A549 (cell line): ENCODE results near the gene FSHR.

Experiments
- CEBPB ChIP-seq, 2 experiments: fragments of >200 bp in 1 of 2; sonication (Bioruptor Twin) in 1 of 2; formaldehyde crosslinking in 1 of 2; IDR thresholded peaks; 2 replicates each; pipeline ENCODE4 v1.6.1; 2012 to 2016
- CHD4 ChIP-seq: fragments of 200-600 bp; sonication (generic); IDR thresholded peaks from 2 replicates; pipeline ENCODE4 v1.6.1; 2016; ENCODE audit warnings: antibody characterized with exemption, mild to moderate bottlenecking, borderline replicate concordance
- CTCF ChIP-seq: fragments of >200 bp; sonication (Bioruptor Twin); formaldehyde crosslinking; IDR thresholded peaks from 3 replicates; pipeline ENCODE4 v1.5.1; 2016
- ELK1 ChIP-seq: fragments of 150-350 bp; IDR thresholded peaks from 2 replicates; pipeline ENCODE4 v1.6.1; 2014; ENCODE audit warnings: low read depth, mild to moderate bottlenecking, low read length
- EP300 ChIP-seq, 2 experiments: fragments of >200 bp; sonication (Bioruptor Twin); formaldehyde crosslinking; IDR thresholded peaks; 2 replicates in 1 of 2; 3 replicates in 1 of 2; pipeline ENCODE4 v1.6.1; 2016 to 2017
- ESRRA ChIP-seq: fragments of 150-350 bp; IDR thresholded peaks from 2 replicates; pipeline ENCODE4 v1.6.1; 2014; ENCODE audit warnings: mild to moderate bottlenecking, low read length, borderline replicate concordance
- HOXB13 ChIP-seq: fragments of 250-450 bp; sonication (Bioruptor Pico); IDR thresholded peaks from 2 replicates; pipeline ENCODE4 v1.5.0; 2020; ENCODE audit warnings: low read depth, mild to moderate bottlenecking, moderate library complexity
- MYC ChIP-seq: IDR thresholded peaks from 2 replicates; pipeline ENCODE4 v1.6.1; 2012; ENCODE audit warnings: mild to moderate bottlenecking, inconsistent platforms, low read length, improper control_type of control experiment, borderline replicate concordance
- NFE2L2 ChIP-seq: fragments of 150-350 bp; conservative IDR thresholded peaks from 2 replicates; pipeline ENCODE4 v1.6.1; 2014; ENCODE audit warnings: low read length
- POLR2A ChIP-seq: IDR thresholded peaks from 2 replicates; pipeline ENCODE4 v1.6.1; 2012; ENCODE audit warnings: mild to moderate bottlenecking, low read length
- RAD21 ChIP-seq, 2 experiments: fragments of >200 bp in 1 of 2; sonication (Bioruptor Twin) in 1 of 2; formaldehyde crosslinking in 1 of 2; IDR thresholded peaks in 1 of 2; conservative IDR thresholded peaks in 1 of 2; 2 replicates in 1 of 2; 3 replicates in 1 of 2; pipeline ENCODE4 v1.6.1; 2012 to 2018; ENCODE audit warnings: inconsistent platforms in 1 of 2
- TF ChIP-seq, protein P1 (sequence below): IDR thresholded peaks from 2 replicates; pipeline ENCODE4 v1.6.1; 2012

DNA sequence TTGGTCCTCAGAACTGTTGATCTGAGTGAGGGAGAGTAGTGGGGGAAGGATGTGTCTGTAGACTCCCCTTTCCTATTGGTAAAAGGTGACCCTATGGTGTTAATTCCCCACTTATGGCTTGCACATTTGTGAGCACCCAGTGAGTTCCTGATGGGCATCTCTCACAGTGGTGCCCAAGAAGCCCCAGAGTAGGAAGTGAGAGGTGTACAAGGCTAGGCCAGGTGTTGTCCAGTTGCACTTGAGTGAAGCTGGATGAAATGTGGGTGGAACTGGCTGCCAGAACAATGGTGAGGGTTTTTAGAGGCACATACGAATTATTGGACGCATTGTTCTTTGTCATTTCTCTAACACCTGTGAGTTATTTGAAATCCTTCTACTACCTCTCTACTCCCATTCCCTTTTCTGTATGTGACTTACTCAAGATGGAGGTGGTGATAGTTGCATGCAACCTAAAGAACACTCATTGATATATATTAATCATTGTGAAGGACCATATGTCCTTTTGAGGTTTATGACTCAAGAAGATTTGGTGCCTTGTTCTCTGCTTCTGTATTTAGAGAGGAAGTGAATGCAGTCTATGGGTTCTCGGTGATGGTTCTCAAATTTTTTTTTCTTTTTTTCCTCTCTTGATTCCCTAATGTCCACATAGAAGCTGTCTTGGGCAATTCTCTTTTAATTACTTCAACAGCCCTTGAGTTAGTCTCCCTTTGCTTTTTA lies 162.7 kb downstream of the FSHR start:
- TF ChIP-seq, protein P1, sequence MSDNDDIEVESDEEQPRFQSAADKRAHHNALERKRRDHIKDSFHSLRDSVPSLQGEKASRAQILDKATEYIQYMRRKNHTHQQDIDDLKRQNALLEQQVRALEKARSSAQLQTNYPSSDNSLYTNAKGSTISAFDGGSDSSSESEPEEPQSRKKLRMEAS, result no peak
- TF ChIP-seq ELK1 (no peak), HOXB13 (CRISPR knock-in tag) (no peak), MYC (no peak), CTCF (no peak), POLR2A (no peak), CEBPB (IDR thresholded peaks at IDR 0.05) (no peak), EP300 (IDR thresholded peaks at IDR 0.05) (no peak), RAD21 (conservative IDR thresholded peaks at IDR 0.05 in 1 of 2, IDR thresholded peaks at IDR 0.05 in 1 of 2) (no peak), ESRRA (no peak), NFE2L2 (no peak), CHD4 (no peak)
